Fibroblast of lung (primary cell): ENCODE data around the gene NF2.

Experiments used
- EZH2 ChIP-seq: IDR thresholded peaks from 2 replicates; pipeline ENCODE4 v1.5.1; 2012; ENCODE audit warnings: low read length, control low read depth, mild to moderate bottlenecking; ENCODE audit errors: missing control alignments
- TF ChIP-seq, protein P1 (sequence below), 2 donors: IDR thresholded peaks in 1 of 2; conservative IDR thresholded peaks in 1 of 2; 1 replicate in 1 of 2; 2 replicates in 1 of 2; pipeline ENCODE4 v1.5.1; 2011 to 2012; ENCODE audit warnings: low read length in 2 of 2, control low read depth in 1 of 2, inconsistent platforms in 1 of 2, low read depth in 1 of 2, mild to moderate bottlenecking in 1 of 2

DNA sequence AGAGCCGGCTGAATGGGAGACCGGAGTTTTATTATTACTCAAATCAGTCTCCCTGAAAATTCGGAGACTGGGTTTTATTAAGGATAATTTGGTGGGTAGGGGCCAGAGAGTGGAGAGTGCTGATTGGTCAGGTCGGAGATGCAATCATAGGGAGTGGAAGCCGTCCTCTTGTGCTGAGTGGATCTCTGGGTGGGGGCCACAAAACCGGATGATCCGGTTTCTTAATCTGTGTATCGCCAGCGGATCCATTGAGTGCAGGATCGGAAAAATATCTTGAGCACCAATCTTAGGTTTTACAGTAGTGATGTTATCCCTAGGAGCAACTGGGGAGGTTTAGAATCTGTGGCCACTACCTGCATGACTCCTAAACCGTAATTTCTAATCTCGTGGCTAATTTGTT is 21.6 kb upstream of the NF2 start:
- TF ChIP-seq, protein P1, sequence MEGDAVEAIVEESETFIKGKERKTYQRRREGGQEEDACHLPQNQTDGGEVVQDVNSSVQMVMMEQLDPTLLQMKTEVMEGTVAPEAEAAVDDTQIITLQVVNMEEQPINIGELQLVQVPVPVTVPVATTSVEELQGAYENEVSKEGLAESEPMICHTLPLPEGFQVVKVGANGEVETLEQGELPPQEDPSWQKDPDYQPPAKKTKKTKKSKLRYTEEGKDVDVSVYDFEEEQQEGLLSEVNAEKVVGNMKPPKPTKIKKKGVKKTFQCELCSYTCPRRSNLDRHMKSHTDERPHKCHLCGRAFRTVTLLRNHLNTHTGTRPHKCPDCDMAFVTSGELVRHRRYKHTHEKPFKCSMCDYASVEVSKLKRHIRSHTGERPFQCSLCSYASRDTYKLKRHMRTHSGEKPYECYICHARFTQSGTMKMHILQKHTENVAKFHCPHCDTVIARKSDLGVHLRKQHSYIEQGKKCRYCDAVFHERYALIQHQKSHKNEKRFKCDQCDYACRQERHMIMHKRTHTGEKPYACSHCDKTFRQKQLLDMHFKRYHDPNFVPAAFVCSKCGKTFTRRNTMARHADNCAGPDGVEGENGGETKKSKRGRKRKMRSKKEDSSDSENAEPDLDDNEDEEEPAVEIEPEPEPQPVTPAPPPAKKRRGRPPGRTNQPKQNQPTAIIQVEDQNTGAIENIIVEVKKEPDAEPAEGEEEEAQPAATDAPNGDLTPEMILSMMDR (conservative IDR thresholded peaks at IDR 0.05 in 1 of 2, IDR thresholded peaks at IDR 0.05 in 1 of 2; ENCODE audit: low read depth in 1 of 2, low read length in 2 of 2) = no peak
- TF ChIP-seq EZH2 = no peak
